Measurements from ENCODE around the gene CDC37.
"Not testable (repeated sequence)": the region's sequence is repeated elsewhere in the genome, so short reads cannot be mapped to it uniquely, and the experiment has no call there.

Gene CDC37

GRCh38 chr19:10393137-10393536, 10.2 kb downstream of the CDC37 start:
- no peak for DNase-seq

GRCh38 chr19:10392120-10392519, 11.2 kb downstream of the CDC37 start:
- no peak for DNase-seq

- peak; percentile 82 for DNase-seq
Observed at GRCh38 chr19:10390652-10391286, 12.6 kb downstream of the CDC37 start.

- DNase-seq = no peak
Observed at GRCh38 chr19:10389863-10390262, 13.5 kb downstream of the CDC37 start.

GRCh38 chr19:10388957-10389356, 14.4 kb downstream of the CDC37 start:
- DNase-seq = peak; percentile 96

GRCh38 chr19:10384580-10384979, 18.8 kb downstream of the CDC37 start:
- no peak for DNase-seq

GRCh38 chr19:10383223-10383499, 20.2 kb downstream of the CDC37 start:
- not testable (repeated sequence) for DNase-seq

GRCh38 chr19:10380313-10381102, 22.8 kb downstream of the CDC37 start, which contains the start of gene TYK2:
Gene TYK2, minus strand, starts transcription at chr19:10380572. Its CDS starts 2,166 bp downstream, at chr19:10378406.
- peak; percentile 99 for DNase-seq

GRCh38 chr19:10379880-10380312, 23.4 kb downstream of the CDC37 start:
- no peak for DNase-seq

GRCh38 chr19:10378124-10378523, 25.2 kb downstream of the CDC37 start:
- no peak for DNase-seq

GRCh38 chr19:10377140-10377640, 26.2 kb downstream of the CDC37 start:
- not testable (repeated sequence) for DNase-seq

GRCh38 chr19:10374931-10375330, 28.4 kb downstream of the CDC37 start:
- DNase-seq = no peak

- no peak for DNase-seq
Observed at GRCh38 chr19:10372690-10373089, 30.7 kb downstream of the CDC37 start.

- DNase-seq = no peak
Observed at GRCh38 chr19:10368101-10368803, 35.1 kb downstream of the CDC37 start.

- not testable (repeated sequence) for DNase-seq
Observed at GRCh38 chr19:10366950-10367512, 36.3 kb downstream of the CDC37 start.

- no peak for DNase-seq
Observed at GRCh38 chr19:10365518-10365917, 37.8 kb downstream of the CDC37 start.

- DNase-seq = no peak
Observed at GRCh38 chr19:10364644-10365043, 38.7 kb downstream of the CDC37 start.

GRCh38 chr19:10363789-10364281, 39.5 kb downstream of the CDC37 start:
- no peak for DNase-seq

- DNase-seq = no peak
Observed at GRCh38 chr19:10362259-10362658, 41.1 kb downstream of the CDC37 start.

- no peak for DNase-seq
Observed at GRCh38 chr19:10361569-10362011, 41.8 kb downstream of the CDC37 start.

- DNase-seq = no peak
Observed at GRCh38 chr19:10356431-10356830, 46.9 kb downstream of the CDC37 start.

GRCh38 chr19:10353793-10354391, 49.5 kb downstream of the CDC37 start:
- DNase-seq = peak; percentile 73
